HEK293T (cell line): Measurements from ENCODE around the gene VAV3.

ENCODE experiments used
- NFRKB ChIP-seq: fragments of 450-650 bp; IDR thresholded peaks from 2 replicates; pipeline ENCODE4 v1.6.1; 2016; ENCODE audit warnings: mild to moderate bottlenecking, moderate library complexity
- TARDBP ChIP-seq: fragments of 450-650 bp; IDR thresholded peaks from 2 replicates; pipeline ENCODE4 v1.6.1; 2016

DNA sequence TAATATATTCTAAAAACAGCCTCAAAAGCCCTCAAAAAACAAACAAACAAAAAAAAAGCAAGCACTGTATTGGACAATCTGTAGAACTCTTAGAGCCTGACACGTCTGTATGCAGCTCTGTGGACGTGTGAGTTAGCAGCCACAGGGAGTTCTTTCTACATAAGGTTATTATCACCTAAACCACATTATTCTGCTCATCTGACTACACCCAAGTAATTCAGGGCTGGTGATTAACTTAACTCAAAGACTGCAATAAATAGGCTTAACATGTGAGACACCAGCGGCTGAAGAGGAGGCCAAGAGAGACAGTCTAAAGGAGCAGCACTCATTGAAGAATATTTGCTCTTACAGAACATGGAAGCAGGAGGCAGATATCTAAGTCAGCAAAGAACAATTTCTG, 316.0 kb downstream of the VAV3 start:
- no peak for TF ChIP-seq NFRKB
- no peak for TF ChIP-seq TARDBP
